Measurements from ENCODE around the gene LTN1. TPM values are rescaled to one million over a fixed set of nuclear protein-coding genes. Genes with fewer than 3 reads are reported as not detected.
A peak's percentile ranks its signal among the peaks of the same experiment; 100 is the strongest.
"Not testable (repeated sequence)": the region's sequence is repeated elsewhere in the genome, so short reads cannot be mapped to it uniquely, and the experiment has no call there.

LTN1 gene, protein sequence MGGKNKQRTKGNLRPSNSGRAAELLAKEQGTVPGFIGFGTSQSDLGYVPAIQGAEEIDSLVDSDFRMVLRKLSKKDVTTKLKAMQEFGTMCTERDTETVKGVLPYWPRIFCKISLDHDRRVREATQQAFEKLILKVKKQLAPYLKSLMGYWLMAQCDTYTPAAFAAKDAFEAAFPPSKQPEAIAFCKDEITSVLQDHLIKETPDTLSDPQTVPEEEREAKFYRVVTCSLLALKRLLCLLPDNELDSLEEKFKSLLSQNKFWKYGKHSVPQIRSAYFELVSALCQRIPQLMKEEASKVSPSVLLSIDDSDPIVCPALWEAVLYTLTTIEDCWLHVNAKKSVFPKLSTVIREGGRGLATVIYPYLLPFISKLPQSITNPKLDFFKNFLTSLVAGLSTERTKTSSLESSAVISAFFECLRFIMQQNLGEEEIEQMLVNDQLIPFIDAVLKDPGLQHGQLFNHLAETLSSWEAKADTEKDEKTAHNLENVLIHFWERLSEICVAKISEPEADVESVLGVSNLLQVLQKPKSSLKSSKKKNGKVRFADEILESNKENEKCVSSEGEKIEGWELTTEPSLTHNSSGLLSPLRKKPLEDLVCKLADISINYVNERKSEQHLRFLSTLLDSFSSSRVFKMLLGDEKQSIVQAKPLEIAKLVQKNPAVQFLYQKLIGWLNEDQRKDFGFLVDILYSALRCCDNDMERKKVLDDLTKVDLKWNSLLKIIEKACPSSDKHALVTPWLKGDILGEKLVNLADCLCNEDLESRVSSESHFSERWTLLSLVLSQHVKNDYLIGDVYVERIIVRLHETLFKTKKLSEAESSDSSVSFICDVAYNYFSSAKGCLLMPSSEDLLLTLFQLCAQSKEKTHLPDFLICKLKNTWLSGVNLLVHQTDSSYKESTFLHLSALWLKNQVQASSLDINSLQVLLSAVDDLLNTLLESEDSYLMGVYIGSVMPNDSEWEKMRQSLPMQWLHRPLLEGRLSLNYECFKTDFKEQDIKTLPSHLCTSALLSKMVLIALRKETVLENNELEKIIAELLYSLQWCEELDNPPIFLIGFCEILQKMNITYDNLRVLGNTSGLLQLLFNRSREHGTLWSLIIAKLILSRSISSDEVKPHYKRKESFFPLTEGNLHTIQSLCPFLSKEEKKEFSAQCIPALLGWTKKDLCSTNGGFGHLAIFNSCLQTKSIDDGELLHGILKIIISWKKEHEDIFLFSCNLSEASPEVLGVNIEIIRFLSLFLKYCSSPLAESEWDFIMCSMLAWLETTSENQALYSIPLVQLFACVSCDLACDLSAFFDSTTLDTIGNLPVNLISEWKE (N-terminal part only)
- 39.2 and 44.5 TPM in 2 replicates for total RNA-seq

DNA sequence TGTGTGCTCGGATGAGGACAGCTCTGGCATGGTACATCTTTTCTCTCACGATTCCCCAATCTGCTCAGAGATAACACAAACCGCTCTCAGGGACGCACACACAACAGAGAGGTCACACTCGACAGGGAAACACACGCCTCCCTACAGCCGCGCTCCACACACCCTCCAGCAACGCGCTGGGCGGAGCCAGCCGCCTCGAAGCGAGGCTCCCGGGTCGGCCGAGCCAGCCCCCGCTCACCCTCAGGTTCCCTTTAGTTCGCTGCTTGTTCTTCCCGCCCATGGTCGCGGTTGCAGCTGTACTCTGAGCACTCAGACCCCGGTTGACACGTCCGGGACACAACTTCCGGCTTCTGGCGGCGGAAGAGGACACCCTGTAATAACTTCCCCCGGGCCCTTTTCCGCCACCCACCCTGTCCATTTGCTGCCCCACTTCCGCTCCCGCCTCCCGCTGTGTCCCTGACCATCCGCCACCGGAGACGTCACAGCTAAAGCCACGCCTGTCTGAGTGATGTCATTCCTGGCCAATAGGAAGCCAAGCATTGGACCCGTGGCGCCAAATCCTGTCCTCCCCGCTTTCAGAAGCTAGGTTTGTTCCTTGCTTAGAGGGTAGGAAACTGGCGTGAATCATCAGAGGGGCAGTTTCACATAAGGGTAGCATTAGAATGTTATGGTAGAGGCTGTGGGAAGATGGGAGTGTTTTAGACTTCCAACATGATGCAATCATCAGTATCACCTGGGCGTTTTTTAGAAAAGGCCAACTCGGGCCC lies at the start of gene LTN1:
Gene LTN1, minus strand, starts transcription at position 352 of the 767 bp plus-strand sequence. Its CDS starts 72 bp downstream, at position 280.
- DNase-seq (ENCODE audit: low read depth), result peak; percentile 98

GRCh38 chr21:29034678-29035077 lies 42.0 kb upstream of the LTN1 start:
- DNase-seq (ENCODE audit: low read depth), result no peak

DNA sequence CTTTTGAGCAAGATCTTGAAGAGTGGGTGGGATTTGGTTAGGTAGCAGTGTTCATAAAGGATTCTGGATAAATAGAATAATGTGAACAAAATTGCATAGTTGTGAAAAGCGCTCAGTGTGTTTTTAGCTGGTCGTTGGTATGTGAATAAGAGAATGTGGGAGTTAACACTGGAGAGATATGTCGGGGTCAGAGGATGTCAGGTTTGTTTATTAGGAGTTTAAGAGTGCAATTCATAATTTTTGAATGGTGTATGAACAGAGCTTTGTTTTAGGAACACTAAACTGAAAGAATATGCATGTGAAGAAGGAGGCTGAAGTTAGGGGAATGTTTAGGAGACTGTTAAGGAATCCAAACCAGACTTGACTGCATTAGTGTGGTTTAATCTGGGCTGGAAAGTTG lies 41.2 kb upstream of the LTN1 start:
- no peak for DNase-seq (ENCODE audit: low read depth)

DNA sequence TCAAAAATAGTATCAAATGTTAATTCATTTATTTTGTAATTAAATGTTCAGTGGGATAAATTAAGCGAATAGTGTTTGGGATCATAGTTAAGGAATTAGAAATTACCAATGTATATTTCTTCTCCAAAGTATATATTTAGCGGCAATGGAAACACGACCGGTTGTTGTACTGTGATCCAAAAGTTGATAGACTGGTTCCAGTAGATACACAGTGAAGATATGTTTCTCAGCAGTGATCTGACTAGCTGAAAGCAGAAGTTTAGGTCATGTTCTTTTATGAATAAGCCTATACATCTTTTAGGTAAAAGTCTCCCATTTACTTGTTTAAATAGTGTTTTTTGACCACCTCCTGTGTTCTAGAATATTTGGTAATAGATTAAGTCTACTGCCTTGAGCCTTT lies 40.6 kb upstream of the LTN1 start:
- DNase-seq (ENCODE audit: low read depth), result no peak

GRCh38 chr21:29030909-29031308 lies 38.2 kb upstream of the LTN1 start:
- no peak for DNase-seq (ENCODE audit: low read depth)

GRCh38 chr21:29029524-29029923 lies 36.8 kb upstream of the LTN1 start:
- no peak for DNase-seq (ENCODE audit: low read depth)

GRCh38 chr21:29025328-29025713 lies 32.6 kb upstream of the LTN1 start:
- DNase-seq (ENCODE audit: low read depth), result peak; percentile 52

DNA sequence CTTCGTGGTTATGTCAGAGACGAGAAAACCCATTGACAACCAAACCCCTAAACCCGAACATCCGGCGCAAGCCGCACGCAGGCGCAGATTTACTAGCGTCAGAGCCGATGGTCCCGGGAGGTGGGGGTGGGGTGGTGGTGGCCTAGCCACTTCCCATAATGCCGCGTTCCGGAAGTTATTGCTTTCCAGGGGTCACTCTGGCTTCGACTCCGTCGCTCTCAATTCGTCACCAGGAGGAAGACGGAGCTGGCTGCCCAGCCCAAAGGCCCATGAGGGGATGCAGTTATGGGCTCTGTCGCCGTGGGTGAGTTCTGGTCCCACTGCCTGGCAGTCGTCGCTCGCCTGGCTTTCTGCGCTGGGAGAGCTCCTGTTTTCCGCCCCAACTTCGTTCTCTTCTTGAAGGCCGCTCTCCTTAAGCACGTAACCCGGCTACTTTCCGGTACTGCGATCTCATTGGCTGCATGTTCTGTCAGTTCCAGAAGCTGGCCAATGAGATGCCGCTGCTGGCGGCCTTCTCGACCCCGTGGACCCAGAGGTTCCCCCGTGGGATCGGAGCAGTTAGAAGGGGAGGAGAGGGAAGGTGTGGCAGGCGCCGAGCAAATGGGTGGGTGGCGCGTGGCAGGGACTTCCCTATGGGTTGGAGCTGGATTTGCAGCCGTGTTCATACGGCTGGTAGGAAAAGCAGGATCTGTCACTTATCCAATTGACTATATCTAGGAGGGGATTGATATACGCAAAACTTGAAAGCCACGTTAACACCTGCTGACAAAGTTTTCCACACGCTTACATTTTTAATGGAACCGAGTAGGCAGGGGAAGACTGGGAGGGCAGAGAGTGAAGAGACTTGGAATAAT lies 32.0 kb upstream of the LTN1 start, which contains the start of gene USP16:
Gene USP16, plus strand, starts transcription at position 195 of the 854 bp plus-strand sequence. CDS start 3,246 bp downstream, outside the sequence.
- peak; percentile 98 for DNase-seq (ENCODE audit: low read depth)

DNA sequence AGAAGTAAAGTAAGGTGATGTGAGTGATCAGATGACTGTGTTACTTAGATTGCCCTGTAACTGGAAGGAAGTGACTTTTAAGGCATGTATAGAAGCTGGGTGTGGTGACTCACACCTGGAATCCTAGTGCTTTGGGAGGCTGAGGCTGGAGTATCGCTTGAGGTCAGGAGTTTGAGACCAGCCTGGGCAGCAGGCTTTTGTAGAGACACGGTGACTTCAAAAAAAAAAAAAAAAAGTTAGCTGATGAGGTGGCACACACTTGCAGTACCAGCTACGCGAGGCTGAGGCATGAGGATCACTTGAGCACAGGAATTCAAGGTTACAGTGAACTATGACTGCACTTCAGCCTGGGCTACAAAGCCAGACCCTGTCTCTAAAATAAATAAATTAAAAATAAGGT lies 29.5 kb upstream of the LTN1 start:
- no peak for DNase-seq (ENCODE audit: low read depth)

DNA sequence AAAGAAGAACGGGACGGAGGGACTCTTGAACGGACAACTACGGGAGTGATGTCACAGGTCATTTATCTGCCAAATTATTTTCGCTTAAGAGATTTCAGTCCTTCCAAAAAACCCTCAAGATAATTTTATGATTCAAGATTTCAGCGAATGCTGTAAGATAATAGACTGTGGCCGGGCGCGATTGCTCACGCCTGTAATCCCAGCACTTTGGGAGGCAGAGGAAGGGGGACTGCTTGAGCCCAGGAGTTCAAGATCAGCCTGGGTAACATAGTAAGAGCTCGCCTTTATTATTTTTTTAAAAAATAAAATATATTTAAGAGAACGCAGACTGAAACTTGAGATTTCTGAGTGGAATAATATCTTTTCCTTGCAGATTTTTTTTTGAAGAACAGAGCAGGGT lies 25.9 kb upstream of the LTN1 start:
- DNase-seq (ENCODE audit: low read depth), result no peak

DNA sequence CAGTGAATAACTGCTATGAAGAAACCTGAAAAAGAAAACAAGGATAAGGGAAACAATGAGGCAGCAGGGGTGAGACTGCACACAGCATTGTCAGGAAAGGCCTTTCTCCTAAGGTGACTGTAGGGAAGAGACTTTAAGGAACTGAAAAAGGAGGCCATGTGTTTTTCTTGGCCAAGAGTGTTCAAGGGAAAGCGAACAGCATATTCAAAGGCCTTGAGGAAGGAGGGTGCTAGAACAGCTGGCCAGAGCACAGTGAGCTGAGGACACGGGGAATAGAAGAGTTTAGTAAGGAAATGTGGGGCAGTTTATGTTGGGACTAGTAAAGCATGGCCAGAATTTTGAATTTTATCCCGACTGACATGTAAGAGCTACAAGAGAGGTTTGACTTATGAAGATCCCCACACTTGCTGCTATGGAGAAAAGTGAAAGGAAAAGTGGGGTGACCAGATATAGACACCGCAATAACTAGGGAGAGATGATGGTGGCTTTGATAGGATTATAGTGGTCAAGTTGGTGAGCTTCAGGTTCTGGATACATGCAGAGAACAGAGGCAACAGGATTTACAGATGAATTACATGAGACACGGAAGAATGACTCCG lies 25.1 kb upstream of the LTN1 start:
- no peak for DNase-seq (ENCODE audit: low read depth)

DNA sequence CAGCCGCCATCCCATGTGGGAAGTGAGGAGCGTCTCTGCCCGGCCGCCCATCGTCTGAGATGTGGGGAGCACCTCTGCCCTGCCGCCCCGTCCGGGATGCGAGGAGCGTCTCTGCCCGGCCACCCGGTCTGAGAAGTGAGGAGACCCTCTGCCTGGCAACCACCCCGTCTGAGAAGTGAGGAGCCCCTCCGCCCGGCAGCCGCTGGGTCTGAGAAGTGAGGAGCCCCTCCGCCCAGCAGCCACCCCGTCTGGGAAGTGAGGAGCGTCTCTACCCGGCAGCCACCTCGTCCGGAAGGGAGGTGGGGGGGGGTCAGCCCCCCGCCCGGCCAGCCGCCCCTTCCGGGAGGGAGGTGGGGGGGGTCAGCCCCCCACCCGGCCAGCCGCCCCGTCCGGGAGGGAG lies 18.6 kb upstream of the LTN1 start:
- DNase-seq (ENCODE audit: low read depth), result not testable (repeated sequence)

GRCh38 chr21:29008367-29008766 lies 15.7 kb upstream of the LTN1 start:
- no peak for DNase-seq (ENCODE audit: low read depth)

GRCh38 chr21:29007810-29008209 lies 15.1 kb upstream of the LTN1 start:
- DNase-seq (ENCODE audit: low read depth), result no peak

- no peak for DNase-seq (ENCODE audit: low read depth)
Observed at GRCh38 chr21:29007135-29007534, 14.5 kb upstream of the LTN1 start.

DNA sequence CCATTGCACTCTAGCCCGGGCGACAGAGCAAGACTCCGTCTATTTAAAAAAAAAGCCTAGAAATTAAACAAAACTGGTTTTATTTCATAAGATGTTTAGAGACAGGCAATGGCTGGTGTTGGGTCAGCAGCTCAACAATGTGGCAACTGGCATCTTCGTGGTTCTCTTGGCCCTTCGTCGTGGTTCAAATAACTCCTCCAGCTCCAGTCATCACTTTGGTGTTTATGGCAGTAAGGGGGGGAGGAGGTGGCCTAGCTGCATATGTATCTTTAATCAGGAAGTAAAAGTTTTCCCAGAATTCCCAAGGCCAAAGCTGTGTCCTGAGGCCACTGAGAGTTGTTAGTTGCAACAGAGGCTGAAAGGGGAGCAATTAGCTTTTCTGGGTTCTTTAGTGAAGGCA lies 13.0 kb upstream of the LTN1 start:
- DNase-seq (ENCODE audit: low read depth), result peak; percentile 39

GRCh38 chr21:29002442-29003144 lies 9.9 kb upstream of the LTN1 start:
- DNase-seq (ENCODE audit: low read depth), result peak; percentile 91

GRCh38 chr21:28993293-28993629 lies 584 bp upstream of the LTN1 start:
- DNase-seq (ENCODE audit: low read depth), result no peak

- peak; percentile 4 for DNase-seq (ENCODE audit: low read depth)
Observed at GRCh38 chr21:28991861-28992525, 684 bp downstream of the LTN1 start.
